Stimulated activated CD8-positive, alpha-beta memory T cell treated with anti-CD3 and anti-CD28 coated beads, Interleukin-12 subunit alpha, Interleukin-12 subunit beta, amount 100 ng/mL, for 24 hours (primary cell): Measurements from ENCODE around the gene TMEM242.
"Not testable (repeated sequence)": the region's sequence is repeated elsewhere in the genome, so short reads cannot be mapped to it uniquely, and the experiment has no call there.

Source experiments
- DNase-seq: peaks from one replicate; pipeline ENCODE4 v3.0.0-alpha.2; 2020; ENCODE audit errors: extremely low read depth

The TMEM242 gene

DNA sequence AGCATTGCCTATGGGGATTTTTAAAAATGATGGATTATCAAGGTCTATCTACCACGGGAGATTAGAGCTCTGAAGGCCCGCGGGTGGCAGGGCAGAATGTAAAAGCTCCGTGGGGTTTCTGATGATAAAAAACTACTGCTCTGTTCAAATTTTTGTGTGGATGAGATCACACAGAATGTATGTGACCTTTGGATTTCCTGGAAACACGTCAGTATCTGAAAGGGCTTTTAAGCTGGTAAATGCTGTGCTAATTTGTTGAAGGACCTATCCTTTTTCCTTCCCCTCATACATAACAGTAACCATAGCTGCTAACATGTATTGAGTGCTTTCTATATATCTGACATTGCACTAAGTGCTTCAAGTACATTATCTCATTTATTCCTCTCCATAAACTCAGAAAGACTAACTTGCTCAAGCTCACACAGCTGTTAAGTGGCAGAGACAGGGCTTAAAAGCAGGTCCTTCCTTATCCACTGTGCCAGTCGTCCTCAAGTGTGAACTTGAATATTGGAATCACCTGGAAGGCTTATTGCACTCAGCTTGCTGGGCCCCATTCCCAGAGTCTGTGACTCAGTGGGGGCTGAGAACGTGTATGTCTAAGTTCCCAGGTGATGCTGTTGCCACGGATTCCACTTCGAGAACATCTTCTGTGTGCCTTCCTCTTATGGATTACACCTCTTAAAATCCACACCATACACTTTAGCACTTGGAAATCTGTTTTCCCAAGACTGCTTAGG lies 1.9 kb upstream of the TMEM242 start:
- DNase-seq, result no peak

DNA sequence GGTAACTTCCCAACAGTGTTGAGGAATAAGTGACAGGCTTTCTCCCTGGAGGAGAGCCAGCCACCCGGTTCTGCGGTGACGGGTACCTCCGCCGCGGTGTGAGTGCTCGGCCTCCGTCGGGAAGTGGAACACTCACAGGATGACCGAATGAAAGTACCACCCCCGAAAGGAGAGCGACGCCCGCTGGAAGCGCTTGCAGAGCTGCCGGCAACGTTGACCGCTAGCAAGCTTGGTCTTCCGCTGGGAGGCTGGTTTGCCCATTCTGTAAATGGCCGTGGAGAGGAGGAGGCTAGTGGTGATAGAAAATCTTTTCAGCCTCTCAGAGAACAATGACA lies 614 bp upstream of the TMEM242 start:
- no peak for DNase-seq

DNA sequence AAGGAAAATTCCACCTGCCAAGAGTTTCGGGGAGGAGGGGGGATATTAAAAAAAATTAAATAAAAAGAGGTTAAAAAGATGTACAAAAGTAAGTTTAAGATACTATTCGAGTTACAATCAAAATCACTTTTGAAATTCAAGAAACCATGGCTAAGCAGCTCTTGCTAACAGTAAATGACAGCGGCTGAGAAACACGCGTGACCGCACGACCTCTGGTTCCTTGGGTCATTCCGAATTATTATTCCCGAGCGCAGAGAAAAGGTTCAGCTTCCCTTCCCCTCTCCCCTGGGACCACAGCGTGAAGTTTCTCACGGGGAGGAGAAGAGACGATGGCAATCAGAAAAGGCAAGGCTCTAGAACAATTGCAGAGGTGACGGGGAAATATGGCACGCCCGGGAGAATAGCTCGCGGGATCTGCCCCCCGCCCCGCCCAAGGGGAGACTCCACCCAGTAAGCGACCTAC lies 496 bp downstream of the TMEM242 start:
- peak; percentile 71 for DNase-seq

DNA sequence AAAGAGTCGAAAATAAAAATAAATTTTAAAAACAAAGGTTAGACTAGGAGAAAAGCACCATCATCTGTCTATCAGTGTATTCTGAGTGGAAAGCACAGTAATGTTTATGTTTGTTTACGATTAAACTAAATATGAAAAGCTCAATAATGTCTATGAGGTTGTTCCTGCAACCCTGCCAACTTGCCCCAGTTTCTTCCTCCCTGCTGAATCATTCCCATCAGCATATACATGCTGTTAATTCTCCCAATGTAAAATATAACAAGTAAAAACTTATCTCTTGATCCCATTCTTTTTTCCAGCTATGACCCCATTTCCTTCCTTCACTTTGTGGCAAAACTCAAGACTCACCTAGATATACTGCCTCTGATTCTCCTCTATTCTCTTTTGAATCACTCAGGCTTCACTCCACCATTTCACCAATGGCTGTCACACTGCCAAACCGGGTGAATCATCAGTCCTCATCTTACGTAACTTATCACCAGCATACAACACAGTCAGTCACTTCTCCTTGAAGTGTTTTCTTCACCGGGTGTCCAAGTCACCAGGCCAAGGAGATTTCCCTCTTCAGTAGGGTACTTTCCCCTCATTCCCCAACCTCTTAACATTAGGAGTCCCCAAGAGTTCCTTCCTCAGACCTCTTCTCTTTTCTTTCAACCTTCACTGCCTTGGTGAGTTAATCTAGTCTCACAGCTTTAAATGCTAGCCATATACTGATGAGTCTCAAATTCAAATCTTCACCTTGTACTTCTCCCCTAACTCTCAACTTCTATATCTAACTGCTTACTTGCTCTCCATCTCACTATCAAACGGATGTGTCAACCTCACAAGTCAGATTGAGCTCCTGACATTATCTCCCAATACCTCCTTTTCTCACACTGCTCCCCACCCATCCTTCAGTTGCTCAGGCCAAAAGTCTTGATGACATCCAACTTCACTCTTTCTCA lies 6.2 kb downstream of the TMEM242 start:
- no peak for DNase-seq

- DNase-seq, result no peak
Observed at GRCh38 chr6:157314705-157315321, 8.5 kb downstream of the TMEM242 start.

- DNase-seq, result no peak
Observed at GRCh38 chr6:157313531-157314467, 9.5 kb downstream of the TMEM242 start.

DNA sequence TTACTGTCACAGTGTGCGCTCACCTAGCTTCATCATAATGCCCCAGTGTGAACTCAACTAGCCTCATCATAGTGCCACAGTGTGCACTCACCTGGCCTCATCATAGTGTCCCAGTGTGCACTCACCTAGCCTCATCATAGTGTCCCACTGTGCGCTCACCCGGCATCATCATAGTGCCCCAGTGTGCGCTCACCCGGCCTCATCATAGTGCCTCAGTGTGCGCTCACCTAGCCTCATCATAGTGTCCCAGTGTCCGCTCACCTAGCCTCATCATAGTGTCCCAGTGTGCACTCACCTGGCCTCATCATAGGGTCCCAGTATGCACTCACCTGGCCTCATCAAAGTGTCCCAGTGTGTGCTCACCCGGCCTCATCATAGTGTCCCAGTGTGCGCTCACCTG lies 10.6 kb downstream of the TMEM242 start:
- no peak for DNase-seq

DNA sequence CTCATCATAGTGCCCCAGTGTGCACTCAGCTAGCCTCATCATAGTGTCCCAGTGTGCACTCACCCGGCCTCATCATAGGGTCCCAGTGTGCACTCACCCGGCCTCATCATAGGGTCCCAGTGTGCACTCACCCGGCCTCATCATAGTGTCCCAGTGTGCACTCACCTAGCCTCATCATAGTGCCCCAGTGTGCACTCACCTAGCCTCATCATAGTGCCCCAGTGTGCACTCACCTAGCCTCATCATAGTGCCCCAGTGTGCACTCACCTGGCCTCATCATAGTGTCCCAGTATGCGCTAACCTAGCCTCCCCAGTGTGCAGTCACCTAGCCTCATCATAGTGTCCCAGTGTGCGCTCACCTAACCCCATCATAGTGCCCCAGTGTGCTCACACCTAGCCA lies 12.6 kb downstream of the TMEM242 start:
- not testable (repeated sequence) for DNase-seq

DNA sequence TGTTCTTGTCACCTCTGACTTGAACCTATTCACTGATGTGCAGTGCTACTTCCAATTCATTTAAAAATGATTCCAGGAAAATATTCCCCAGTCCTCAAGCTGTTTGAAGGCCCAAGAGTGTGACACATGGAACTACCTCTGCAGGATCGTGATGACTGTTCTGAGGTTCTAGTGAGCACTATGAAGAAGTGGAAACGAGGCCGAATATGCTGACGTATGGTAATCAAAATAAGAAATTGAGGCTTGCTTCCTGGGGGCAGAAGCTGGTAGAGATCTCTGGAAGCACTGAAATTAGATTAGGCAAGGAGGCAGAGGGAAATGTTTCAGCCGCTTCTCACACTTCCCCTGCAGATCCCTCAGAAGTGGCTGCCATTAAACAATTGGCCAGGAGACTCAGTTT lies 15.7 kb downstream of the TMEM242 start:
- DNase-seq, result no peak

GRCh38 chr6:157305670-157306653 lies 17.4 kb downstream of the TMEM242 start:
- no peak for DNase-seq

GRCh38 chr6:157304899-157305663 lies 18.2 kb downstream of the TMEM242 start:
- DNase-seq, result no peak

DNA sequence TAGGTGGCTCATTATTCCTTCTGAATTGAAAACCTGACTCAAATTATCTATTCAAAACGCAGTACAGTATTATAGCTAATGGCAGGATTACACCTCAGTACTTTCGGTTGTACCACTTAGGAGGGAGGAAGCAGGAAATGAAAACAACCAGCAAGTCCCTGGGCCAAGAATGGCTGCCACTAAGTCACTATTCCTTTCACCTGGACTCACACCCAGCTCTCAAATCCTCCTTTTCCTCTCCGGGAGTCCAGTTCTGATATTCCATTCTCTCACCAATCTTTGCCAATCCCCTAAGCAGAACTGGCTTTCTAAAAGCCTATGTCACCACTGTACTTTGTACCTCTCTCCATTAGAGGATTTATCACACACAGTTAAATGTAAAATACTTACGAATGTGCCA lies 20.6 kb downstream of the TMEM242 start:
- no peak for DNase-seq

GRCh38 chr6:157300436-157300835 lies 22.9 kb downstream of the TMEM242 start:
- DNase-seq, result no peak

DNA sequence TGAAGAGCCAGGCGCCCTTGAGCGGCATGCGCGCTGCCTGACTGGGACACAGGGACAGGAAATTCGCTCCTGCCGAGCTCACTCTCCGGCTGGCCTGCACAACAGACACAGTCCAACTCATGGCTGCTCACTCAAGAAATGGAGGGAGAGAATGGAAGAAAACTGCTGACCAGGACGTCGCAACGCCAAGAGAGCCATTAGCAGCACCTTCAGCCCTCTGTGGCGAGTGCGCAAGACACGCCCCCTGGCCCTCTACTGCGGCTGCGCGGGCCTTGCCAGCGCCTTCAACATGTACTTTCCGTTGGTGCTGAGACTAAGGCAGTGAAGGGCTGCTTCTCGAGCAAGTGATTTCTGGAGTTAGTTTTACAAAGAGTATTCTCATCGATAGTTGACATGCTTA lies 23.3 kb downstream of the TMEM242 start:
- no peak for DNase-seq

- DNase-seq, result no peak
Observed at GRCh38 chr6:157298216-157298724, 25.0 kb downstream of the TMEM242 start.

DNA sequence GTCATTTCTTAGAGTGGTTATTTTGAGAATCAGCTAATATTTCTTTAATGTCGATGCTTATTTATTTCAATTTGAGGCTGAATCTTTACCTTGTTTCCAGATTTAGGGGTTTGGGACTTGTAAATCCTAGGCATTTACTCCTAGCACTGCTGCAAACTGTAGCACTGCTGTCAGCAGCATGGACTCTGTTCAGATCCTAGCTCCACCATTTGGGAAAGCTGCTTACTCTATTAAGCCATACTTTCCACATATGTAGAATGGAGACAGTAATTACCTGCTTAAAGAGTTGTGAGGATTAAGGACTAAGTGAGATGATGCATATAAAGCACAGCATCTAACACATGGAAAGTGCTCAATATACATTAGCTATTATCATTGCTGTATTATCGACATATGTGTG lies 28.7 kb downstream of the TMEM242 start:
- DNase-seq, result no peak

- no peak for DNase-seq
Observed at GRCh38 chr6:157293780-157294179, 29.5 kb downstream of the TMEM242 start.

- DNase-seq, result no peak
Observed at GRCh38 chr6:157292202-157292601, 31.1 kb downstream of the TMEM242 start.

DNA sequence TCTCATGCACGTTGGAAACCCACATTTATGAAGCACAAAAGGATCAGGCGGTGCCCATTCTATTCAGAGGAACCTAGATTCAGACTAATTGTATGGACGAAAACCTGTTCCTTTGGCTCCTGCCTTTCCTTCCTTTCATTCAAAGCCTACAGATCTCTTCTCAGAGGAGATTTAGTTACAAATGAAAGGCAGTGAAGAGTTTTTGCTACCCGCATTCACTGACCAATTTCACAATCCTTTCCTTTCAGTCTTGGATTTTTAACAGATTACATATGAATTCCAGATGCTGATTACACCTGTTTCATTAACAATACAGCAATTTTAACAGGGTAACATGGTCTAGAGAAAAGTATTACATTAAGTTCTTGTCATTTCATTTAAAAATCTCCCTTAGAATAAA lies 32.0 kb downstream of the TMEM242 start:
- no peak for DNase-seq
